Mononuclear cell (primary cell): ENCODE measurements around the gene PRPH2. TPM values are rescaled to one million over a fixed set of nuclear protein-coding genes. Genes with fewer than 3 reads are reported as not detected.
"Not testable (repeated sequence)": the region's sequence is repeated elsewhere in the genome, so short reads cannot be mapped to it uniquely, and the experiment has no call there.

Source experiments
- H3K27me3 ChIP-seq: 2 replicates; pipeline ENCODE4 v1.6.0; 2011; ENCODE audit warnings: low read length, control low read depth; ENCODE audit not compliant: insufficient read depth
- H3K4me1 ChIP-seq: 2 replicates; pipeline ENCODE4 v1.5.1; 2011; ENCODE audit warnings: mild to moderate bottlenecking, low read length, control low read depth; ENCODE audit not compliant: insufficient read depth
- H3K4me3 ChIP-seq: 2 replicates; pipeline ENCODE4 v1.5.1; 2011; ENCODE audit warnings: mild to moderate bottlenecking, low read length, moderate library complexity
- H3K9me3 ChIP-seq: 2 replicates; pipeline ENCODE4 v1.5.1; 2011; ENCODE audit warnings: low read depth, mild to moderate bottlenecking, control low read depth, low read length
- total RNA-seq: library from RNA; depleted of rRNA; stranded (reverse); fragments of >200 nt; gene quantifications from one replicate; pipeline ENCODE4 v1.2.3, GENCODE V29; 2012

The PRPH2 gene
- total RNA-seq, 1 donor = not detected

GRCh38 chr6:42746463-42747391 lies 24.3 kb upstream of the PRPH2 start:
- H3K27me3 ChIP-seq = no peaks in the 10 kb centered on the region
- peaks cover 32% of the 10 kb centered on the region for H3K4me1 ChIP-seq
- no peaks in the 10 kb centered on the region for H3K9me3 ChIP-seq
- H3K4me3 ChIP-seq = peak overlapping the region; percentile 99

- Histone ChIP-seq H3K9me3 (no peaks in the 10 kb centered on the region), H3K27me3 (no peaks in the 10 kb centered on the region), H3K4me3 (peak within 1 kb of the TSS; percentile 99), H3K4me1 (peaks cover 32% of the 10 kb centered on the region)
Observed at GRCh38 chr6:42745640-42746462, 23.5 kb upstream of the PRPH2 start, which contains the start of gene TBCC. Gene TBCC (minus strand): TSS chr6:42746103. CDS start chr6:42746073, 30 bp downstream.

GRCh38 chr6:42745083-42745639 lies 22.8 kb upstream of the PRPH2 start:
- Histone ChIP-seq H3K4me1 (peaks cover 32% of the 10 kb centered on the region), H3K27me3 (no peaks in the 10 kb centered on the region), H3K4me3 (peak overlapping the region; percentile 99), H3K9me3 (no peaks in the 10 kb centered on the region)

- H3K4me3 ChIP-seq = peak overlapping the region; percentile 99
- no peaks in the 10 kb centered on the region for H3K27me3 ChIP-seq
- no peaks in the 10 kb centered on the region for H3K9me3 ChIP-seq
- H3K4me1 ChIP-seq = peaks cover 32% of the 10 kb centered on the region
Observed at GRCh38 chr6:42744351-42744893, 22.0 kb upstream of the PRPH2 start.

GRCh38 chr6:42742116-42742894 lies 19.9 kb upstream of the PRPH2 start:
- H3K4me3 ChIP-seq = no peak overlapping the region
- H3K27me3 ChIP-seq = no peaks in the 10 kb centered on the region
- H3K4me1 ChIP-seq = peaks cover 17% of the 10 kb centered on the region
- H3K9me3 ChIP-seq = no peaks in the 10 kb centered on the region

- H3K4me1 ChIP-seq = peaks cover 16% of the 10 kb centered on the region
- no peak overlapping the region for H3K4me3 ChIP-seq
- H3K9me3 ChIP-seq = no peaks in the 10 kb centered on the region
- H3K27me3 ChIP-seq = no peaks in the 10 kb centered on the region
Observed at GRCh38 chr6:42740725-42741124, 18.3 kb upstream of the PRPH2 start.

GRCh38 chr6:42735976-42736375 lies 13.6 kb upstream of the PRPH2 start:
- no peaks in the 10 kb centered on the region for H3K27me3 ChIP-seq
- no peaks in the 10 kb centered on the region for H3K4me1 ChIP-seq
- H3K9me3 ChIP-seq = no peaks in the 10 kb centered on the region
- H3K4me3 ChIP-seq = no peak overlapping the region

- H3K4me3 ChIP-seq, H3K4me1 ChIP-seq, H3K9me3 ChIP-seq, H3K27me3 ChIP-seq: not testable (repeated sequence)
Observed at GRCh38 chr6:42733867-42734481, 11.6 kb upstream of the PRPH2 start.

- H3K4me1 ChIP-seq = peaks cover 15% of the 10 kb centered on the region
- H3K27me3 ChIP-seq = no peaks in the 10 kb centered on the region
- no peak overlapping the region for H3K4me3 ChIP-seq
- H3K9me3 ChIP-seq = no peaks in the 10 kb centered on the region
Observed at GRCh38 chr6:42729731-42730130, 7.3 kb upstream of the PRPH2 start.

- H3K4me3 ChIP-seq = no peak overlapping the region
- H3K27me3 ChIP-seq = no peaks in the 10 kb centered on the region
- H3K9me3 ChIP-seq = no peaks in the 10 kb centered on the region
- peaks cover 15% of the 10 kb centered on the region for H3K4me1 ChIP-seq
Observed at GRCh38 chr6:42727627-42728026, 5.2 kb upstream of the PRPH2 start.

- Histone ChIP-seq H3K4me1 (peaks cover 15% of the 10 kb centered on the region), H3K9me3 (no peaks in the 10 kb centered on the region), H3K4me3 (peak overlapping the region; percentile 57), H3K27me3 (no peaks in the 10 kb centered on the region)
Observed at GRCh38 chr6:42727087-42727611, 4.8 kb upstream of the PRPH2 start.

GRCh38 chr6:42726485-42727086 lies 4.2 kb upstream of the PRPH2 start:
- peaks cover 15% of the 10 kb centered on the region for H3K4me1 ChIP-seq
- H3K4me3 ChIP-seq = peak overlapping the region; percentile 57
- no peaks in the 10 kb centered on the region for H3K27me3 ChIP-seq
- H3K9me3 ChIP-seq = no peaks in the 10 kb centered on the region

GRCh38 chr6:42726026-42726425 lies 3.6 kb upstream of the PRPH2 start:
- Histone ChIP-seq H3K9me3 (no peaks in the 10 kb centered on the region), H3K4me3 (no peak overlapping the region)

More at GRCh38 chr6:42726026-42726425, 3.6 kb upstream of the PRPH2 start:
- Histone ChIP-seq H3K4me1 (peaks cover 15% of the 10 kb centered on the region), H3K27me3 (no peaks in the 10 kb centered on the region)
